Osteocyte (in vitro differentiated cells): ENCODE data around the gene DCST2. TPM values are rescaled to one million over a fixed set of nuclear protein-coding genes. Genes with fewer than 3 reads are reported as not detected.

Experiments used
- DNase-seq: peaks from one replicate; pipeline ENCODE4 v3.0.0; 2021; ENCODE audit warnings: mixed read lengths; ENCODE audit not compliant: unreplicated experiment; ENCODE audit errors: extremely low spot score
- H3K27ac Mint-ChIP-seq: one replicate; pipeline ENCODE4 v1.8.0; 2021; ENCODE audit warnings: mild to moderate bottlenecking, mixed read lengths; ENCODE audit not compliant: unreplicated experiment
- H3K27me3 Mint-ChIP-seq: one replicate; pipeline ENCODE4 v1.8.0; 2021; ENCODE audit warnings: mixed read lengths; ENCODE audit not compliant: unreplicated experiment
- H3K36me3 Mint-ChIP-seq: one replicate; pipeline ENCODE4 v1.8.0; 2021; ENCODE audit warnings: mixed read lengths; ENCODE audit not compliant: unreplicated experiment
- H3K4me1 Mint-ChIP-seq: one replicate; pipeline ENCODE4 v1.8.0; 2021; ENCODE audit warnings: mixed read lengths; ENCODE audit not compliant: unreplicated experiment
- H3K4me3 Mint-ChIP-seq: one replicate; pipeline ENCODE4 v1.8.0; 2021; ENCODE audit warnings: mild to moderate bottlenecking, moderate library complexity, mixed read lengths; ENCODE audit not compliant: unreplicated experiment
- H3K9me3 Mint-ChIP-seq: one replicate; pipeline ENCODE4 v1.8.0; 2021; ENCODE audit warnings: mixed read lengths; ENCODE audit not compliant: unreplicated experiment
- CTCF ChIP-seq: fragments of 200-600 bp; sonication (generic); IDR thresholded peaks from 2 replicates; pipeline ENCODE4 v1.5.0; 2021; ENCODE audit warnings: antibody characterized with exemption, mild to moderate bottlenecking, moderate library complexity
- total RNA-seq: library from RNA; stranded (reverse); gene quantifications from 2 replicates; pipeline ENCODE4 v1.2.1, GENCODE V29; 2021

Gene DCST2
- total RNA-seq, 1 donor from 2014 or later = 0.75 TPM

GRCh38 chr1:155069551-155070157, 36.1 kb upstream of the DCST2 start:
- Mint-ChIP-seq H3K4me1 (peaks cover 14% of the 10 kb centered on the region), H3K9me3 (no peaks in the 10 kb centered on the region), H3K27me3 (peaks cover 11% of the 10 kb centered on the region), H3K27ac (no peak overlapping the region), H3K36me3 (no peaks in the 10 kb centered on the region), H3K4me3 (no peak overlapping the region)
- no peak for DNase-seq
- TF ChIP-seq CTCF = no peak

GRCh38 chr1:155068599-155068998, 35.0 kb upstream of the DCST2 start:
- no peak for TF ChIP-seq CTCF
- Mint-ChIP-seq H3K36me3 (no peaks in the 10 kb centered on the region), H3K27ac (no peak overlapping the region), H3K4me3 (no peak overlapping the region), H3K4me1 (peaks cover 18% of the 10 kb centered on the region), H3K27me3 (peaks cover 11% of the 10 kb centered on the region), H3K9me3 (no peaks in the 10 kb centered on the region)
- no peak for DNase-seq

GRCh38 chr1:155066777-155067176, 33.2 kb upstream of the DCST2 start:
- peaks cover 3% of the 10 kb centered on the region for H3K27me3 Mint-ChIP-seq
- H3K4me1 Mint-ChIP-seq = peaks cover 34% of the 10 kb centered on the region
- no peak for DNase-seq
- no peaks in the 10 kb centered on the region for H3K9me3 Mint-ChIP-seq
- no peaks in the 10 kb centered on the region for H3K36me3 Mint-ChIP-seq
- TF ChIP-seq CTCF = no peak
- H3K4me3 Mint-ChIP-seq = no peak overlapping the region
- H3K27ac Mint-ChIP-seq = no peak overlapping the region

- no peaks in the 10 kb centered on the region for H3K9me3 Mint-ChIP-seq
Measured at GRCh38 chr1:155064832-155065429, 31.4 kb upstream of the DCST2 start.

More at GRCh38 chr1:155064832-155065429, 31.4 kb upstream of the DCST2 start:
- DNase-seq = no peak
- Mint-ChIP-seq H3K4me3 (peak overlapping the region; percentile 71), H3K27me3 (no peaks in the 10 kb centered on the region), H3K36me3 (no peaks in the 10 kb centered on the region), H3K4me1 (peaks cover 32% of the 10 kb centered on the region), H3K27ac (no peak overlapping the region)
- no peak for TF ChIP-seq CTCF
